Prostate gland (tissue), 2 donors: ENCODE measurements around the gene IL1RAPL1. TPM values are rescaled to one million over a fixed set of nuclear protein-coding genes. Genes with fewer than 3 reads are reported as not detected.

Experiments
- DNase-seq: peaks from one replicate; pipeline ENCODE4 v3.0.0-alpha.2; 2019; ENCODE audit warnings: low spot score
- H3K27ac ChIP-seq, 2 donors: fragments of 200-600 bp; sonication (generic); 2 replicates each; pipeline ENCODE4 v1.5.1; 2017 to 2019
- H3K27me3 ChIP-seq: fragments of 200-600 bp; sonication (generic); replicated peaks from 2 replicates; pipeline ENCODE4 v1.5.1; 2019; ENCODE audit not compliant: insufficient read depth
- H3K36me3 ChIP-seq, 2 donors: fragments of 200-600 bp; sonication (generic); 1 replicate in 1 of 2; 2 replicates in 1 of 2; pipeline versions ENCODE4 v1.5.1 to v1.8.1; 2017 to 2019
- H3K4me1 ChIP-seq: fragments of 200-600 bp; sonication (generic); replicated peaks from 2 replicates; pipeline ENCODE4 v1.5.1; 2019
- H3K4me3 ChIP-seq, 2 donors: fragments of 200-600 bp; sonication (generic); 2 replicates each; pipeline ENCODE4 v1.5.1; 2017 to 2019
- H3K9me3 ChIP-seq: fragments of 200-600 bp; sonication (generic); 2 replicates; pipeline ENCODE4 v1.5.1; 2017
- CTCF ChIP-seq, 4 experiments: fragments of 200-600 bp in 2 of 4; fragments of 450-650 bp in 2 of 4; sonication (generic) in 2 of 4; IDR thresholded peaks; 1 replicate in 3 of 4; 2 replicates in 1 of 4; pipeline ENCODE4 v1.5.1; 2016 to 2019; ENCODE audit warnings: antibody characterized with exemption in 4 of 4, mild to moderate bottlenecking in 2 of 4, moderate library complexity in 2 of 4
- POLR2A ChIP-seq: fragments of 450-650 bp; IDR thresholded peaks from one replicate; pipeline ENCODE4 v1.6.1; 2016; ENCODE audit warnings: antibody characterized with exemption, mild to moderate bottlenecking
- POLR2AphosphoS5 ChIP-seq: sonication (generic); formaldehyde crosslinking; IDR thresholded peaks from one replicate; pipeline ENCODE4 v1.6.1; 2017; ENCODE audit warnings: antibody characterized with exemption
- whole genome bisulfite sequencing: methylation state at CpG from one replicate; pipeline ENCODE4 v1.1.5; 2018; 5-methylcytosine and 5-hydroxymethylcytosine counted together
- intact Hi-C: fragments of 100-400 bp; cut with DNase I; formaldehyde crosslinking; loops from one replicate; pipeline ENCODE4 v1.14.2; 2022
- total RNA-seq, 2 donors: library from RNA; depleted of rRNA; stranded (reverse); fragments of >200 nt; gene quantifications; one replicate each; pipeline ENCODE4 v1.1.0, GENCODE V29; 2016

The IL1RAPL1 gene
- total RNA-seq, 2 donors from 2014 or later, result 0.23 TPM

- intact Hi-C loops, result no loop called here
- Histone ChIP-seq H3K27ac (no peak overlapping the region), H3K36me3 (no peaks in the 10 kb centered on the region), H3K4me3 (no peak overlapping the region), H3K27me3 (no peaks in the 10 kb centered on the region), H3K9me3 (no peaks in the 10 kb centered on the region), H3K4me1 (no peaks in the 10 kb centered on the region)
- no peak for DNase-seq
- TF ChIP-seq POLR2A (no peak), POLR2AphosphoS5 (no peak), CTCF (IDR thresholded peaks at IDR 0.05) (no peak)
These were observed 609.3 kb downstream of the IL1RAPL1 start for GRCh38 chrX:29196501-29196900.

- Histone ChIP-seq H3K9me3 (no peaks in the 10 kb centered on the region), H3K27ac (no peak overlapping the region), H3K4me3 (no peak overlapping the region), H3K4me1 (no peaks in the 10 kb centered on the region), H3K27me3 (no peaks in the 10 kb centered on the region), H3K36me3 (no peaks in the 10 kb centered on the region)
- intact Hi-C loops, result no loop called here
- TF ChIP-seq POLR2AphosphoS5 (no peak), POLR2A (no peak), CTCF (IDR thresholded peaks at IDR 0.05) (no peak)
- 93% methylated on average over 4 of the region's 4 CpGs for WGBS
- DNase-seq, result no peak
These were observed 628.0 kb downstream of the IL1RAPL1 start for GRCh38 chrX:29215251-29215650.

GRCh38 chrX:29225670-29226069 lies 638.4 kb downstream of the IL1RAPL1 start:
- intact Hi-C loops, result no loop called here
- Histone ChIP-seq H3K36me3 (no peaks in the 10 kb centered on the region), H3K4me1 (no peaks in the 10 kb centered on the region), H3K27me3 (no peaks in the 10 kb centered on the region), H3K4me3 (no peak overlapping the region), H3K27ac (no peak overlapping the region), H3K9me3 (no peaks in the 10 kb centered on the region)
- no peak for DNase-seq
- 100% methylated on average over 2 of the region's 2 CpGs for WGBS
- TF ChIP-seq POLR2AphosphoS5 (no peak), POLR2A (no peak), CTCF (IDR thresholded peaks at IDR 0.05) (no peak)

DNA sequence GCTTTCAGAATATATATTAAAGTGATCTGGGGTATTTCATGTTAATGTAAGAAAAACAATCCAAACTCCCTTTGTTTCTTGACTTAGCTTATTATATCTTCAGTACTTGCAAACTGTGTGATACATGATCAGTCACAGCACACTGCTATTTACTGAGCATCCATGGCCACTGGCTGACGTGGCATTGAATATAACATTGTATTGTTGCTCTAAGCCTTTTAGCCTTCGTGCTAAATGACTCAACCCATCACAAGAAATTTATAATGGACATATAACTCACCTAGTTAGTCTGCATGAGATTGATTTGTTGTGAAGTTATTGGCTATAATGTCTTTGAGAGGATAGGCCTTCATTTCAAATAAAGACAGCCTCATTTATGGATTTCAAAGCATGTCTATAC lies 642.6 kb downstream of the IL1RAPL1 start:
- Histone ChIP-seq H3K9me3 (no peaks in the 10 kb centered on the region), H3K36me3 (no peaks in the 10 kb centered on the region), H3K4me1 (no peaks in the 10 kb centered on the region), H3K4me3 (no peak overlapping the region), H3K27ac (no peak overlapping the region), H3K27me3 (no peaks in the 10 kb centered on the region)
- 69% methylated on average over 2 of the region's 2 CpGs for WGBS
- intact Hi-C loops, result no loop called here
- DNase-seq, result no peak
- TF ChIP-seq POLR2A (no peak), POLR2AphosphoS5 (no peak), CTCF (IDR thresholded peaks at IDR 0.05) (no peak)

GRCh38 chrX:29231800-29232199 lies 644.6 kb downstream of the IL1RAPL1 start:
- H3K27ac ChIP-seq, result no peak overlapping the region
- WGBS, result 66% methylated on average over 2 of the region's 2 CpGs
- H3K4me1 ChIP-seq, result no peaks in the 10 kb centered on the region
- no peaks in the 10 kb centered on the region for H3K27me3 ChIP-seq
- intact Hi-C loops, result no loop called here
- H3K36me3 ChIP-seq, result no peaks in the 10 kb centered on the region
- DNase-seq, result no peak
- TF ChIP-seq POLR2A (no peak), POLR2AphosphoS5 (no peak), CTCF (IDR thresholded peaks at IDR 0.05) (no peak)
- no peaks in the 10 kb centered on the region for H3K9me3 ChIP-seq
- no peak overlapping the region for H3K4me3 ChIP-seq
